Measurements from ENCODE around the gene MSI2. TPM values are rescaled to one million over a fixed set of nuclear protein-coding genes. Genes with fewer than 3 reads are reported as not detected.

MSI2 gene
- polyA plus RNA-seq, 1 of the 3 experiments (the other 2 are of a cell fraction): 24.1 TPM

DNA sequence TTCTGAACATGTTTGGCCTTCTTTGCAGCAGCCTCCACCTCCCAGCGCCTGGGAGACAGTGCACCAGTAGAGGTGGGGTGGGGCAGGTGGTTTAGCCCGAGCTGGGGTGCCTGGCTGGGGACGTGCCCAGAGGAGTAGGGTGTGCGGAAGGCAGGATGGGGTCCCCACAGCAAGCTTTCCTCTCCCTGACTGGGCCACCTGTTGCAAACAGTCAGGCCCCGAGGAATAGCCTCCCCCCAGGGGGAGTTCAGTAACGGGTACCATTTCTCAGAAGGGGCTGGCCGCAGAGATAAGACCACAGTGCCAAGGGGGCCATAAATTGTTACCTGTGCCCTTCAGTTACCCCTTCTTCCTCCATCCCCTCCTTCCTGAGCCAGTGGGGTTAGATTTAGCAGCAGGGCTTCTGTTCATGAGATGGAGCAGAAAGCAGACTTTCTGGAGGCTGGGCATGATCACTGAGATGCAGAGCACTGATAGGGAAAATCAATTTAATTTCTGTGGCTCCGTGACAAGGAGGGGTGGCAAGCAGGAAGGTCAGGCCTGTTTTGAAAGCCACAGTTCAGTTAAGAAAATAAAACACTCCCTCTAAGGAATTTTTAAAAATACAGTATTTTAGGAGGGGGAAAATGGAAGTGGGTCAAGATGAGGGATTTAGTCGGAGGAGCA lies 181.9 kb downstream of the MSI2 start:
- peaks cover 5% of the 10 kb centered on the region for H3F3A ChIP-seq (replicated peaks; ENCODE audit: insufficient read depth)
- H3K4me1 ChIP-seq (ENCODE audit: control insufficient read depth in 1 of 2, insufficient read depth in 2 of 2, low read depth in 1 of 2, low read length in 1 of 2): peaks cover 35 to 68% of the 10 kb centered on the region in 2 experiments
- ChIA-PET POLR2A (interaction anchor here (0.7 kb wide), 1 partner anchor 345 kb away, joined by 3 read pairs; no protein-coding TSS in a partner anchor), CTCF (interaction anchor here (1.4 to 1.9 kb wide), 3 partner anchors 71 to 195 kb away, joined by 3 to 5 read pairs (median 4); no protein-coding TSS in a partner anchor)
- H3K27me3 ChIP-seq (ENCODE audit: insufficient read depth): no peaks in the 10 kb centered on the region
- H3K9ac ChIP-seq: no peak overlapping the region
- H3K9me3 ChIP-seq: no peaks in the 10 kb centered on the region
- no peak overlapping the region for H3K4me2 ChIP-seq
- no peaks in the 10 kb centered on the region for H3K36me3 ChIP-seq (replicated peaks in 1 of 2; ENCODE audit: control insufficient read depth in 1 of 2, insufficient read depth in 2 of 2, low read length in 1 of 2)
- 74% methylated on average over 9 of the region's 9 CpGs for WGBS (ENCODE audit: low lambda C conversion rate)
- H3K27ac ChIP-seq (ENCODE audit: low read depth in 2 of 2, low read length in 1 of 2): peak overlapping the region in 1 of 2 experiments; percentile 96; a peak in 3 of 4 replicates
- DNase-seq: peak; percentile 78
- H3K9me2 ChIP-seq: no peaks in the 10 kb centered on the region
- no peak overlapping the region for H2AFZ ChIP-seq (ENCODE audit: low read depth)
- H3K79me2 ChIP-seq (ENCODE audit: insufficient read depth): 0 out of 2 replicates have a peak, but pooled peaks cover 2% of the 10 kb centered on the region
- H3K4me3 ChIP-seq (ENCODE audit: low read depth in 2 of 2, low read length in 1 of 2): no peak overlapping the region
- no peaks in the 10 kb centered on the region for H4K20me1 ChIP-seq (ENCODE audit: insufficient read depth)
- TF ChIP-seq, protein P1, sequence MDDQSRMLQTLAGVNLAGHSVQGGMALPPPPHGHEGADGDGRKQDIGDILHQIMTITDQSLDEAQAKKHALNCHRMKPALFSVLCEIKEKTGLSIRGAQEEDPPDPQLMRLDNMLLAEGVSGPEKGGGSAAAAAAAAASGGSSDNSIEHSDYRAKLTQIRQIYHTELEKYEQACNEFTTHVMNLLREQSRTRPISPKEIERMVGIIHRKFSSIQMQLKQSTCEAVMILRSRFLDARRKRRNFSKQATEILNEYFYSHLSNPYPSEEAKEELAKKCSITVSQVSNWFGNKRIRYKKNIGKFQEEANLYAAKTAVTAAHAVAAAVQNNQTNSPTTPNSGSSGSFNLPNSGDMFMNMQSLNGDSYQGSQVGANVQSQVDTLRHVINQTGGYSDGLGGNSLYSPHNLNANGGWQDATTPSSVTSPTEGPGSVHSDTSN (IDR thresholded peaks at IDR 0.05): peak; percentile 20; the same call in 1 of the 2 replicates
- TF ChIP-seq POLR2AphosphoS5 (IDR thresholded peaks at IDR 0.05; ENCODE audit: low read depth, low read length) (no peak), EZH2phosphoT487 (IDR thresholded peaks at IDR 0.05; ENCODE audit: borderline replicate concordance, low read depth) (no peak), EP300 (IDR thresholded peaks at IDR 0.05; ENCODE audit: borderline replicate concordance in 1 of 2, low read depth in 1 of 2, low read length in 1 of 2) (peak in 1 of 2 experiments; percentile 98; a peak in 2 of 4 replicates), TAF1 (IDR thresholded peaks at IDR 0.05; ENCODE audit: borderline replicate concordance, low read depth, low read length) (no peak), SIN3A (IDR thresholded peaks at IDR 0.05; ENCODE audit: borderline replicate concordance, low read depth, low read length) (no peak), YY1 (IDR thresholded peaks at IDR 0.05; ENCODE audit: low read depth) (no peak), FOXJ3 (CRISPR knock-in tag; IDR thresholded peaks at IDR 0.05) (peak; percentile 60; the same call in 1 of the 2 replicates), FOXM1 (IDR thresholded peaks at IDR 0.05; ENCODE audit: low read depth) (no peak), GATA2 (CRISPR knock-in tag; IDR thresholded peaks at IDR 0.05) (peak; percentile 99), RFX5 (IDR thresholded peaks at IDR 0.05; ENCODE audit: low read length) (peak; percentile 53; the same call in 1 of the 2 replicates), SMC3 (IDR thresholded peaks at IDR 0.05; ENCODE audit: low read depth, low read length) (no peak), FOSL2 (IDR thresholded peaks at IDR 0.05; ENCODE audit: borderline replicate concordance, low read depth) (no peak), ELF1 (IDR thresholded peaks at IDR 0.05) (no peak), RXRA (IDR thresholded peaks at IDR 0.05; ENCODE audit: borderline replicate concordance, low read depth) (no peak), IRF3 (IDR thresholded peaks at IDR 0.05; ENCODE audit: low read depth, low read length) (peak; percentile 36; the same call in 1 of the 2 replicates), CHD2 (IDR thresholded peaks at IDR 0.05; ENCODE audit: low read length, partially characterized antibody) (peak; percentile 92), TEAD4 (IDR thresholded peaks at IDR 0.05; ENCODE audit: borderline replicate concordance, insufficient read depth) (no peak), MEF2A (IDR thresholded peaks at IDR 0.05; ENCODE audit: borderline replicate concordance, low read depth) (no peak), NRF1 (IDR thresholded peaks at IDR 0.05; ENCODE audit: low read depth, low read length) (no peak), TCF12 (IDR thresholded peaks at IDR 0.05) (peak; percentile 60), NFIC (IDR thresholded peaks at IDR 0.05; ENCODE audit: borderline replicate concordance) (no peak), USF1 (IDR thresholded peaks at IDR 0.05; ENCODE audit: borderline replicate concordance, low read depth) (no peak)
- TF ChIP-seq, protein P2, sequence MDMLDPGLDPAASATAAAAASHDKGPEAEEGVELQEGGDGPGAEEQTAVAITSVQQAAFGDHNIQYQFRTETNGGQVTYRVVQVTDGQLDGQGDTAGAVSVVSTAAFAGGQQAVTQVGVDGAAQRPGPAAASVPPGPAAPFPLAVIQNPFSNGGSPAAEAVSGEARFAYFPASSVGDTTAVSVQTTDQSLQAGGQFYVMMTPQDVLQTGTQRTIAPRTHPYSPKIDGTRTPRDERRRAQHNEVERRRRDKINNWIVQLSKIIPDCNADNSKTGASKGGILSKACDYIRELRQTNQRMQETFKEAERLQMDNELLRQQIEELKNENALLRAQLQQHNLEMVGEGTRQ (IDR thresholded peaks at IDR 0.05; ENCODE audit: borderline replicate concordance, low read depth, low read length): no peak
- TF ChIP-seq, protein P3, sequence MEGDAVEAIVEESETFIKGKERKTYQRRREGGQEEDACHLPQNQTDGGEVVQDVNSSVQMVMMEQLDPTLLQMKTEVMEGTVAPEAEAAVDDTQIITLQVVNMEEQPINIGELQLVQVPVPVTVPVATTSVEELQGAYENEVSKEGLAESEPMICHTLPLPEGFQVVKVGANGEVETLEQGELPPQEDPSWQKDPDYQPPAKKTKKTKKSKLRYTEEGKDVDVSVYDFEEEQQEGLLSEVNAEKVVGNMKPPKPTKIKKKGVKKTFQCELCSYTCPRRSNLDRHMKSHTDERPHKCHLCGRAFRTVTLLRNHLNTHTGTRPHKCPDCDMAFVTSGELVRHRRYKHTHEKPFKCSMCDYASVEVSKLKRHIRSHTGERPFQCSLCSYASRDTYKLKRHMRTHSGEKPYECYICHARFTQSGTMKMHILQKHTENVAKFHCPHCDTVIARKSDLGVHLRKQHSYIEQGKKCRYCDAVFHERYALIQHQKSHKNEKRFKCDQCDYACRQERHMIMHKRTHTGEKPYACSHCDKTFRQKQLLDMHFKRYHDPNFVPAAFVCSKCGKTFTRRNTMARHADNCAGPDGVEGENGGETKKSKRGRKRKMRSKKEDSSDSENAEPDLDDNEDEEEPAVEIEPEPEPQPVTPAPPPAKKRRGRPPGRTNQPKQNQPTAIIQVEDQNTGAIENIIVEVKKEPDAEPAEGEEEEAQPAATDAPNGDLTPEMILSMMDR (IDR thresholded peaks at IDR 0.05): no peak
- TF ChIP-seq, protein P4, sequence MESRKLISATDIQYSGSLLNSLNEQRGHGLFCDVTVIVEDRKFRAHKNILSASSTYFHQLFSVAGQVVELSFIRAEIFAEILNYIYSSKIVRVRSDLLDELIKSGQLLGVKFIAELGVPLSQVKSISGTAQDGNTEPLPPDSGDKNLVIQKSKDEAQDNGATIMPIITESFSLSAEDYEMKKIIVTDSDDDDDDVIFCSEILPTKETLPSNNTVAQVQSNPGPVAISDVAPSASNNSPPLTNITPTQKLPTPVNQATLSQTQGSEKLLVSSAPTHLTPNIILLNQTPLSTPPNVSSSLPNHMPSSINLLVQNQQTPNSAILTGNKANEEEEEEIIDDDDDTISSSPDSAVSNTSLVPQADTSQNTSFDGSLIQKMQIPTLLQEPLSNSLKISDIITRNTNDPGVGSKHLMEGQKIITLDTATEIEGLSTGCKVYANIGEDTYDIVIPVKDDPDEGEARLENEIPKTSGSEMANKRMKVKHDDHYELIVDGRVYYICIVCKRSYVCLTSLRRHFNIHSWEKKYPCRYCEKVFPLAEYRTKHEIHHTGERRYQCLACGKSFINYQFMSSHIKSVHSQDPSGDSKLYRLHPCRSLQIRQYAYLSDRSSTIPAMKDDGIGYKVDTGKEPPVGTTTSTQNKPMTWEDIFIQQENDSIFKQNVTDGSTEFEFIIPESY (IDR thresholded peaks at IDR 0.05; ENCODE audit: borderline replicate concordance, low read depth): no peak
